Esophagus squamous epithelium (tissue), 4 donors: Measurements from ENCODE around the gene EN2.

Source experiments
- CTCF ChIP-seq, 6 experiments: fragments of 450-650 bp in 4 of 6; fragments of 200-600 bp in 2 of 6; sonication (generic) in 2 of 6; IDR thresholded peaks; one replicate each; pipeline ENCODE4 v1.5.1; 2016 to 2019; ENCODE audit warnings: antibody characterized with exemption in 6 of 6, mild to moderate bottlenecking in 4 of 6, moderate library complexity in 4 of 6
- POLR2A ChIP-seq, 4 donors: fragments of 450-650 bp; IDR thresholded peaks; one replicate each; pipeline ENCODE4 v1.6.1; 2017; ENCODE audit warnings: antibody characterized with exemption in 4 of 4, mild to moderate bottlenecking in 4 of 4, moderate library complexity in 3 of 4

GRCh38 chr7:155454183-155455112 lies 3.5 kb upstream of the EN2 start:
- TF ChIP-seq CTCF (IDR thresholded peaks at IDR 0.05) (no peak), POLR2A (IDR thresholded peaks at IDR 0.05) (no peak)
